SKM-1 (cell line): Measurements from ENCODE around the gene PSMG4.

ENCODE experiments used
- DNase-seq: peaks from one replicate; lab custom pipeline; 2025; ENCODE audit not compliant: unreplicated experiment; lab: John Stamatoyannopoulos, UW

The PSMG4 gene

DNA sequence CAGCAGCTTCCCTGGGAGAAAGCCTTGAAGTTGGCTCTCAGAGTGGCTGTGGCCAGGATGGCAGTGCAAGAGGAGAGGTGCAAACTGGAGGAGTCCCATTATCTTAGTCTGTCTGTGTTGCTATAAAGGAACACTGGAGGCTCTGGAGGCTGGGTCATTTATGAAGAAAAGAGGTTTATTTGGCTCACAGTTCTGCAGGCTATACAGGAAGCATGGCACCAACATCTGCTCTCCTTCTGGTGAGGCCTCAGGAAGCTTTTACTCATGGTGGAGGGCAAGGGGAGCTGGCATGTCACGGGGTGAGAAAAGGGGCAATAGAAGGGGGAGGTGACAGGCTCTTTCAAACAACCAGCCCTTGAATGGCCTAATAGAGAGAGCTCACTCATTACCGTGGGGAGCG, 47.1 kb downstream of the PSMG4 start:
- DNase-seq: no peak

DNA sequence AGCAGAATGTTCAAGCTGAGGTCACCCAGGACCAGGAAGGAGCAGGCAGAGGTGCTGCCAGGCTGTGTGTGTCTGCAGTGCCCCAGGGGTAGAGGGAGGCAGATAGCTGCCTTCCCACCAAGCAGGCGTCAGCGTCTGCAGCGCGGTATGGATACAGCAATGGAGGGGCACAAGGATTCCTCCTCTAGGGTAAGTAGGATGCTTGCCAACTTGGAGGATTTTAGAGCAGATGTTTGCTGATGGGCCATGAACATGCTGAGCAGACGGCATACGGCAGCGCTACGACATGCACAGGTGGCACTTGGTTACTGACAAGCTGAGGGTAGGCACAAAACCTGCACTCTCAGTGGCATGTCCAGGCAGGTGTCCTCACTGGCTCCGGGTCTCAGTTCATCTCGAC, 48.1 kb downstream of the PSMG4 start:
- no peak for DNase-seq

- DNase-seq: no peak
These were observed 48.7 kb downstream of the PSMG4 start for GRCh38 chr6:3307436-3307835.

GRCh38 chr6:3308106-3308505, 49.4 kb downstream of the PSMG4 start:
- DNase-seq: no peak

DNA sequence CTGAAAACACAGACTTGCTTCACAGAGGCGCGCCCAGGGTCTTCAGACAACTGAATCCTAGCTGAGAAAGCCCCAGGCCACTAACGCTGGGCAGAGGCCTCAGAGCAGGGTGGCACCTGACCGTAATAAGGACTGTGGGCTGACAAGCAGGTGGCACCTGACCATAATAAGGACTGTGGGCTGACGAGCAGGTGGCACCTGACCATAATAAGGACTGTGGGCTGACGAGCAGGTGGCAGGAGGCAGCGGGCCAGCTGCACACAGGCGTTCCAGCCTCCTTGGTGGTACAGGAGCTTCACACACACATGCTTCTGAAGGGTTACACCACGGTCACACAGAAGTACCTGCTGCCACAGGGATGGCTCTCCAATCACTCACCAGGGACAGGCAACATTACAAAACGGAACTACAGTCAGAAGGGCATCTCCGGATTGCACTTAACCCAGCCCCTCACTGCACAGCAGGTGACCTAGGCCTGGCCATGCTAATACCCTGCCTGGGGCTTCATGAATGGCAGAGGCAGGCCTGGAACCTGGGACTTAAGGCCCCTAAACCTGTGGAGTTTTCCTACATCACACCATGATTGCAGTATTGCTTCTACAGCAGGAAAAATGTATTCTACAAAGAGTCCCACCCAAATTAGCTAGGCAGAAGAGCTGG, 50.8 kb downstream of the PSMG4 start:
- no peak for DNase-seq

- no peak for DNase-seq
These were observed 51.3 kb downstream of the PSMG4 start for GRCh38 chr6:3310051-3310448.

GRCh38 chr6:3310703-3311102, 52.0 kb downstream of the PSMG4 start:
- no peak for DNase-seq

DNA sequence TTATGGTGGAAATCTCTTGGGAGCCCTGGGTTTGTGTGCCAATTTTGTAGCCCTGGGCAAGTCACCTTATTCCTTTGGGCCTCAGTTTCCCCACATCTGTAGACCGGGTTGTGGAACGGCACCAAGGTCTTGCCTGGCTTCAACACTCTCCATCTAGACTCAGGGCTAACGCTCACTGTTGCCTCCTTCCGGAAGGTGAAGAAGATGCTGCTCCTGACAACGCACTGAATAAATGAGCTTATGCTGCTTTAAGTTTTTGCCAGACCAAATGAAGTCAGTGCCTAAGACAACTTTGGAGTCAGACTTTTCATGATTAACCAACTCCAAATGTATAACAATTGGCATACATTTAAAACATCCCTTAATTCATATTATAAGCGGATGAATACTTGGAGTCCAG, 53.1 kb downstream of the PSMG4 start:
- DNase-seq: no peak

GRCh38 chr6:3312604-3313231, 54.0 kb downstream of the PSMG4 start:
- DNase-seq: no peak

DNA sequence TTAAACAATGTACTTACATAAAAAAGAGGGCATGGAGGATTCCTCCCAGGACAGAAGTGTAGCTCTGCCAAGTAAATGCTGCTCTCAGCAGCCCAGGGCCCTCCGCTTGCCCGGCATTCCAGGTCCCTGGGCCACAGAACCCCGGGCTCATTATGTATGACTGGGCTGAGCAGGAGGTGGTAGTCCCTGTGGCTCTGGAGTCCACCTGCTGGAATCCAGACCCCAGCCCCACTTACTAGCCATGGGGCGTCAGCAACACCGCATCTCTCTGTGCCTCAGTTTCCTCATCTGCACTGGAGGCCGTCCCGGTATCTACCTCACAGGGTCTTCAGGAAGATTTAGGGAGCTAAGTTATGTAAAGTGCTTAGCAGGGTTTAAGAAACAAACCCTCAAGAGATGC, 55.4 kb downstream of the PSMG4 start:
- DNase-seq: no peak

- DNase-seq: no peak
These were observed 56.1 kb downstream of the PSMG4 start for GRCh38 chr6:3314621-3315467.

GRCh38 chr6:3315841-3316240, 57.1 kb downstream of the PSMG4 start:
- no peak for DNase-seq

DNA sequence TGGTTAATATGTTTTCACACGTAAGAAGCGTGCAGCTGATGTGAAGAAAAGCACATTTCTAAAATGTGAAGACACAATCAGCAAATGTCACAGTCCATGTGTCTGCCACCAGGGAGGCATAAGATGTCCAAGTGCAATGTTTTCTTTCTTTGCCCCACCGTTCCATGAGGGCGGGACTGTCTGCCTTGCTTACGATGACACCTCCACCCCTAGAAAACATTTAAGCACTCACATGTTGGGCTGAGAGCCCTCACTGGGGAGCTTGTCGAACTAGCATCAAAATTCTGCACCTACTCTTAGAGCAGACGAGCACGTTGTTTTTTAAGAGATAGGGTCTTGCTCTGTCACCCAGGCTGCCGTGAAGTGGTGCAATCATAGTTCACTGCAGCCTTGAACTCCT, 57.6 kb downstream of the PSMG4 start:
- DNase-seq: no peak

DNA sequence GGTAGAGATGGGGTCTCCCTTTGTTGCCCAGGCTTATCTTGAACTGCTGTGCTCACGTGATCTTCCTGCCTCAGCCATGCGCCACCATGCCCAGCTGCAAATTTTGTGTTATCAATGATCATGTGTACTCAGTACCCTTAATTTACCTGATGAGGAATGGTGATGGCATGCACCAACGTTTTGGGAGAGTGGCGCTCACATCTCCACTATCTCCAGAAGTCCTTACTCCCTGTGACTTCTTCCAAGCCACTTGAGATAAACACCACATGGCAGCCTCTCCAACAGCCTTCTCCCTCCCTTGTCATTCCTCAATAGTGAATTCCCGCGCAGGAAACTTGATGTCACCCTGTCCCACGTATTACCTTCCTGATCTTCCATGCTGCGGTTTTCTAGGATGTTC, 58.1 kb downstream of the PSMG4 start:
- DNase-seq: no peak
